HL-60 (cell line): Measurements from ENCODE around the gene C3orf20.

Source experiments
- DNase-seq, 2 experiments: peaks; one replicate each; pipeline ENCODE4 v3.0.0-alpha.2; 2010 to 2020; ENCODE audit warnings: low read depth in 1 of 2, low spot score in 1 of 2
- H3K27ac ChIP-seq: fragments of 250-450 bp; sonication (Bioruptor Pico); replicated peaks from 2 replicates; pipeline ENCODE4 v1.5.1; 2020; ENCODE audit warnings: mild to moderate bottlenecking, moderate library complexity
- H3K27me3 ChIP-seq: fragments of 250-450 bp; sonication (Bioruptor Pico); 2 replicates; pipeline ENCODE4 v1.5.1; 2021; ENCODE audit warnings: mild to moderate bottlenecking, moderate library complexity; ENCODE audit not compliant: insufficient read depth, poor library complexity, severe bottlenecking
- H3K4me3 ChIP-seq: replicated peaks from 2 replicates; pipeline ENCODE4 v1.5.1; 2011; ENCODE audit warnings: mild to moderate bottlenecking, control low read depth, low read length; ENCODE audit not compliant: insufficient read depth
- GABPA ChIP-seq: IDR thresholded peaks from 2 replicates; pipeline ENCODE4 v1.6.1; 2012; ENCODE audit warnings: low read depth
- POLR2AphosphoS5 ChIP-seq: IDR thresholded peaks from 2 replicates; pipeline ENCODE4 v1.6.1; 2012; ENCODE audit warnings: low read depth
- REST ChIP-seq: IDR thresholded peaks from 2 replicates; pipeline ENCODE4 v1.6.1; 2012; ENCODE audit warnings: low read depth; ENCODE audit not compliant: insufficient replicate concordance
- SPI1 ChIP-seq: IDR thresholded peaks from 2 replicates; pipeline ENCODE4 v1.6.1; 2012; ENCODE audit warnings: low read depth, mild to moderate bottlenecking, borderline replicate concordance
- TF ChIP-seq, protein P1 (sequence below): IDR thresholded peaks from one replicate; pipeline ENCODE4 v1.5.1; 2011; ENCODE audit warnings: low read length, control low read depth, inconsistent platforms; ENCODE audit not compliant: insufficient read depth

C3orf20 gene

GRCh38 chr3:14646131-14646573, 28.8 kb upstream of the C3orf20 start:
- Histone ChIP-seq H3K27ac (peak overlapping the region; percentile 77), H3K27me3 (no peaks in the 10 kb centered on the region), H3K4me3 (no peak overlapping the region)
- peak in 1 of 2 experiments; percentile 34 for DNase-seq
- TF ChIP-seq SPI1, result no peak
- peak; percentile 7; the same call in 1 of the 2 replicates for TF ChIP-seq POLR2AphosphoS5

GRCh38 chr3:14646589-14647413, 28.1 kb upstream of the C3orf20 start:
- DNase-seq, result peak; percentile 60 to 65
- no peaks in the 10 kb centered on the region for H3K27me3 ChIP-seq
- H3K4me3 ChIP-seq, result no peak overlapping the region
- no peak for TF ChIP-seq GABPA
- no peak for TF ChIP-seq REST
- 0 out of 2 replicates have a peak, but pooled peaks have one; percentile 10 for TF ChIP-seq POLR2AphosphoS5
- TF ChIP-seq, protein P1, sequence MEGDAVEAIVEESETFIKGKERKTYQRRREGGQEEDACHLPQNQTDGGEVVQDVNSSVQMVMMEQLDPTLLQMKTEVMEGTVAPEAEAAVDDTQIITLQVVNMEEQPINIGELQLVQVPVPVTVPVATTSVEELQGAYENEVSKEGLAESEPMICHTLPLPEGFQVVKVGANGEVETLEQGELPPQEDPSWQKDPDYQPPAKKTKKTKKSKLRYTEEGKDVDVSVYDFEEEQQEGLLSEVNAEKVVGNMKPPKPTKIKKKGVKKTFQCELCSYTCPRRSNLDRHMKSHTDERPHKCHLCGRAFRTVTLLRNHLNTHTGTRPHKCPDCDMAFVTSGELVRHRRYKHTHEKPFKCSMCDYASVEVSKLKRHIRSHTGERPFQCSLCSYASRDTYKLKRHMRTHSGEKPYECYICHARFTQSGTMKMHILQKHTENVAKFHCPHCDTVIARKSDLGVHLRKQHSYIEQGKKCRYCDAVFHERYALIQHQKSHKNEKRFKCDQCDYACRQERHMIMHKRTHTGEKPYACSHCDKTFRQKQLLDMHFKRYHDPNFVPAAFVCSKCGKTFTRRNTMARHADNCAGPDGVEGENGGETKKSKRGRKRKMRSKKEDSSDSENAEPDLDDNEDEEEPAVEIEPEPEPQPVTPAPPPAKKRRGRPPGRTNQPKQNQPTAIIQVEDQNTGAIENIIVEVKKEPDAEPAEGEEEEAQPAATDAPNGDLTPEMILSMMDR, result no peak
- TF ChIP-seq SPI1, result no peak
- H3K27ac ChIP-seq, result peak overlapping the region; percentile 77

DNA sequence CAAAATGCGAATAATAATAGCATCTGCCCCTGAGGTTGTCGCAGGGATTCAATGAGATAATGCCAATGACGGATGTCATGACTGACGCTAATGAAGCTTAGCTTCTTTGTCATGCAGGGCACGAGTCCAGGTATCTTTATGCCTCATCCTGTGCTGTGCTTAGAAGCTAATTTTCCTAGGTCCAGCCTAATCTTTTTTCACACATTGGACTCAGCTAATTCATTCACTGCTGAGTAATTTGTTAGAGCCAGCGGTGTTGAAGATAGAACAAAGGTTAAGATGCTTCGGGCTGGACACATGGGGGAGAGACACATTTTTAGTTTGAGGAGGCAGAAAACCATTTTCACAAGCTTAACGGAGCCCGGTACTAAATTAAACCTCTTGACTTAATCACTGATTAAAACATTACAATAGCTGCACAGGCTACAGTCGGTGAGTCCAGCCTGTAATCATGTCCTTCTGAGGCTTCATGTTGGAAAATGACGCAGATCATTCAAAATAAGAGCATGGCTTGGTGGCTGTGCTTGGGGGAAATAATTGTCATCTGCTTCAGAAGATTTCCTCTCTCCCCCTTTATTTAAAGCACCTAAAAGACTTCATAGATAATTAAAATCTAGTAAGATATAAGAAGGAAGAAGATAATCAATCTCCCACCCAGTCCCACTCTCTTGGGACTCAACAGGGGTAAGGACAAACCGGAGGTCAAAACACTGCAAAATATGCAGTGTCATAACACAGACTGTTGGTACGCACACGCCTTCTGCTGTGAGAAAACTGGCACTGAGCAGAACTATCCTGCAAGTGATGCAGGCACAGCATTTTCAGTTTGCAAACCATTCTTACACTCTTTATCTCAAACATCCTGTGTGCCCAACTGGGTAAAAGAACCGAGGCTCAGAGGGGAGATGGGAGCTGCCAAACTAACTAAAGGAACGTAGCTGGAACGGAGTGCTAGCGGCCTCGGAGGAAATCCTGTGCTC, 26.7 kb upstream of the C3orf20 start:
- Histone ChIP-seq H3K27ac (peak overlapping the region; percentile 75), H3K27me3 (no peaks in the 10 kb centered on the region), H3K4me3 (no peak overlapping the region)
- peak in 1 of 2 experiments; percentile 61 for DNase-seq
- no peak for TF ChIP-seq GABPA
- peak; percentile 26; the same call in 1 of the 2 replicates for TF ChIP-seq POLR2AphosphoS5

GRCh38 chr3:14649466-14649865, 25.5 kb upstream of the C3orf20 start:
- Histone ChIP-seq H3K4me3 (no peak overlapping the region), H3K27me3 (no peaks in the 10 kb centered on the region), H3K27ac (no peak overlapping the region; the same call in 1 of the 2 replicates)
- DNase-seq, result no peak
- TF ChIP-seq REST, result no peak
- TF ChIP-seq SPI1, result no peak
- TF ChIP-seq GABPA, result no peak
- TF ChIP-seq, protein P1, result no peak
- no peak for TF ChIP-seq POLR2AphosphoS5
